SK-N-SH (cell line): Measurements from ENCODE around the gene CPNE8.

Source experiments
- CTCF ChIP-seq: fragments of 200-600 bp; sonication (generic); IDR thresholded peaks from 2 replicates; pipeline ENCODE4 v1.6.1; 2017; ENCODE audit warnings: antibody characterized with exemption, mild to moderate bottlenecking, moderate library complexity
- ELF1 ChIP-seq: IDR thresholded peaks from 2 replicates; pipeline ENCODE4 v1.4.0; 2012
- EP300 ChIP-seq, 2 experiments: IDR thresholded peaks; 2 replicates each; pipeline versions ENCODE4 v1.4.0 to v1.6.1; 2012; ENCODE audit warnings: borderline replicate concordance in 1 of 2, low read depth in 1 of 2, low read length in 1 of 2
- FOXJ3 ChIP-seq: sonication (generic); formaldehyde crosslinking; IDR thresholded peaks from 2 replicates; pipeline ENCODE4 v1.5.1; 2020; ENCODE audit warnings: mild to moderate bottlenecking, missing genetic modification reagents
- GABPA ChIP-seq: IDR thresholded peaks from 2 replicates; pipeline ENCODE4 v1.4.0; 2012; ENCODE audit warnings: low read depth, mild to moderate bottlenecking
- MXI1 ChIP-seq: IDR thresholded peaks from 2 replicates; pipeline ENCODE4 v1.6.1; 2012; ENCODE audit warnings: mild to moderate bottlenecking, low read depth, low read length, improper control_type of control experiment
- RAD21 ChIP-seq: IDR thresholded peaks from 2 replicates; pipeline ENCODE4 v1.6.1; 2012; ENCODE audit warnings: mild to moderate bottlenecking, low read length
- RFX5 ChIP-seq: IDR thresholded peaks from 2 replicates; pipeline ENCODE4 v1.6.1; 2012; ENCODE audit warnings: mild to moderate bottlenecking, improper control_type of control experiment, low read length
- USF2 ChIP-seq: fragments of 150-350 bp; IDR thresholded peaks from 2 replicates; pipeline ENCODE4 v1.6.1; 2017; ENCODE audit warnings: antibody characterized with exemption, low read length, low read depth, borderline replicate concordance

GRCh38 chr12:38746744-38747143 is 158.6 kb downstream of the CPNE8 start:
- TF ChIP-seq ELF1 (no peak), CTCF (no peak), EP300 (IDR thresholded peaks at IDR 0.05; ENCODE audit: borderline replicate concordance in 1 of 2, low read depth in 1 of 2, low read length in 1 of 2) (no peak), USF2 (no peak), RAD21 (no peak), FOXJ3 (CRISPR knock-in tag) (no peak), RFX5 (no peak), MXI1 (no peak), GABPA (no peak)
